GM21367 (cell line): ENCODE results near the gene METTL25B.
"Not testable (repeated sequence)": the region's sequence is repeated elsewhere in the genome, so short reads cannot be mapped to it uniquely, and the experiment has no call there.

Experiments
- ATAC-seq: cut with Tn5 transposase; IDR thresholded peaks from one replicate; pipeline ENCODE4 v1.9.1; 2021; ENCODE audit not compliant: unreplicated experiment

Gene METTL25B

GRCh38 chr1:156747742-156748669 is 19.7 kb downstream of the METTL25B start:
- no peak for ATAC-seq

GRCh38 chr1:156748670-156749418 is 20.6 kb downstream of the METTL25B start:
- ATAC-seq: no peak

- no peak for ATAC-seq
Measured at GRCh38 chr1:156749419-156750118, 21.3 kb downstream of the METTL25B start.

- ATAC-seq: no peak
Measured at GRCh38 chr1:156750191-156750672, 22.0 kb downstream of the METTL25B start.

- ATAC-seq: no peak
Measured at GRCh38 chr1:156750711-156751450, 22.6 kb downstream of the METTL25B start.

GRCh38 chr1:156751451-156751756 is 23.1 kb downstream of the METTL25B start, which contains the start of gene HDGF:
Gene HDGF, minus strand, starts transcription at chr1:156751675. Its CDS starts 246 bp downstream, at chr1:156751429.
- ATAC-seq: peak; percentile 11

- ATAC-seq: peak; percentile 59
Measured at GRCh38 chr1:156751757-156752481, 23.6 kb downstream of the METTL25B start.

GRCh38 chr1:156752843-156753482 is 24.7 kb downstream of the METTL25B start:
- no peak for ATAC-seq

- ATAC-seq: no peak
Measured at GRCh38 chr1:156754219-156754618, 25.9 kb downstream of the METTL25B start.

- ATAC-seq: no peak
Measured at GRCh38 chr1:156755527-156755950, 27.3 kb downstream of the METTL25B start.

GRCh38 chr1:156756355-156756754 is 28.1 kb downstream of the METTL25B start:
- ATAC-seq: no peak

GRCh38 chr1:156757572-156758253 is 29.4 kb downstream of the METTL25B start:
- ATAC-seq: not testable (repeated sequence)

- no peak for ATAC-seq
Measured at GRCh38 chr1:156760092-156760795, 32.0 kb downstream of the METTL25B start.

- ATAC-seq: no peak
Measured at GRCh38 chr1:156760796-156761104, 32.5 kb downstream of the METTL25B start.

GRCh38 chr1:156765136-156765535 is 36.9 kb downstream of the METTL25B start:
- ATAC-seq: not testable (repeated sequence)

GRCh38 chr1:156765666-156766065 is 37.4 kb downstream of the METTL25B start:
- ATAC-seq: no peak

- peak; percentile 6 for ATAC-seq
Measured at GRCh38 chr1:156766298-156767100, 38.2 kb downstream of the METTL25B start.
